ENCODE results near the gene CLUH. TPM values are rescaled to one million over a fixed set of nuclear protein-coding genes. Genes with fewer than 3 reads are reported as not detected.

Gene CLUH
- polyA plus RNA-seq, 1 experiment = 7.1 TPM

DNA sequence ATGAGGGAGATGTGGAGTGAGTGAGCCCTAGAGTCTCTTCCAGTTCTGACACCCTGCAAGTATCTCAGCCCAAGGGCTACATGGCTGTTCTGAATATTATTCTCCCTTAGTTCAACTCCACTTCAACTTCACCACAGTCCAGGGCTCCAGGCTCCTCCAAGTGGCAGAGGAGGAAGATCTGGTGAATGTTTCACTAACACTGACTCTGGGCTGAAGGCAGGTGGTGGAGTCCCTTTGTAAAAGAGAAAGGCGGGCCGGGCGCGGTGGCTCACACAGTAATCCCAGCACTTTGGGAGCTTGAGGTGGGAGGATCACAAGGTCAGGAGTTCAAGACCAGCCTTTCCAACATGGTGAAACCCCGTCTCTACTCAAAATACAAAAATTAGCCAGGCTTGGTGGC, 24.3 kb upstream of the CLUH start:
- H3K9me3 ChIP-seq (ENCODE audit: control insufficient read depth, insufficient read depth, low read length) = no peaks in the 10 kb centered on the region
- H3K27ac ChIP-seq (ENCODE audit: low read depth, low read length) = no peak overlapping the region
- DNase-seq (ENCODE audit: low read depth, low spot score) = no peak
- TF ChIP-seq CTCF (IDR thresholded peaks at IDR 0.05; ENCODE audit: low read depth, low read length) = no peak
- no peak overlapping the region for H3K4me3 ChIP-seq (ENCODE audit: low read depth, low read length)
- CTCF ChIA-PET = no interaction called here
- POLR2A ChIA-PET = no interaction called here
- no peaks in the 10 kb centered on the region for H3K27me3 ChIP-seq (ENCODE audit: control insufficient read depth, insufficient read depth, low read length)

- no peak for DNase-seq (ENCODE audit: low read depth, low spot score)
- no peak overlapping the region for H3K4me3 ChIP-seq (ENCODE audit: low read depth, low read length)
- CTCF ChIA-PET = no interaction called here
- H3K9me3 ChIP-seq (ENCODE audit: control insufficient read depth, insufficient read depth, low read length) = no peaks in the 10 kb centered on the region
- POLR2A ChIA-PET = no interaction called here
- H3K27me3 ChIP-seq (ENCODE audit: control insufficient read depth, insufficient read depth, low read length) = peaks cover 5% of the 10 kb centered on the region
- H3K27ac ChIP-seq (ENCODE audit: low read depth, low read length) = no peak overlapping the region
- TF ChIP-seq CTCF (IDR thresholded peaks at IDR 0.05; ENCODE audit: low read depth, low read length) = no peak
Observed at GRCh38 chr17:2734939-2735338, 23.4 kb upstream of the CLUH start.

GRCh38 chr17:2731807-2732206, 20.2 kb upstream of the CLUH start:
- POLR2A ChIA-PET = no interaction called here
- CTCF ChIA-PET = no interaction called here
- H3K4me3 ChIP-seq (ENCODE audit: low read depth, low read length) = no peak overlapping the region
- no peak overlapping the region for H3K27ac ChIP-seq (ENCODE audit: low read depth, low read length)
- H3K27me3 ChIP-seq (ENCODE audit: control insufficient read depth, insufficient read depth, low read length) = peaks cover 6% of the 10 kb centered on the region
- TF ChIP-seq CTCF (IDR thresholded peaks at IDR 0.05; ENCODE audit: low read depth, low read length) = no peak
- no peaks in the 10 kb centered on the region for H3K9me3 ChIP-seq (ENCODE audit: control insufficient read depth, insufficient read depth, low read length)
- no peak for DNase-seq (ENCODE audit: low read depth, low spot score)

- no peak for DNase-seq (ENCODE audit: low read depth, low spot score)
- ChIA-PET POLR2A (no interaction called here), CTCF (interaction anchor here (0.6 kb wide), 2 partner anchors 38 to 316 kb away, joined by 3 to 4 read pairs; no protein-coding TSS in a partner anchor)
- no peak for TF ChIP-seq CTCF (IDR thresholded peaks at IDR 0.05; ENCODE audit: low read depth, low read length)
- no peak overlapping the region for H3K4me3 ChIP-seq (ENCODE audit: low read depth, low read length)
- peaks cover 7% of the 10 kb centered on the region for H3K27me3 ChIP-seq (ENCODE audit: control insufficient read depth, insufficient read depth, low read length)
- H3K9me3 ChIP-seq (ENCODE audit: control insufficient read depth, insufficient read depth, low read length) = no peaks in the 10 kb centered on the region
- H3K27ac ChIP-seq (ENCODE audit: low read depth, low read length) = no peak overlapping the region
Observed at GRCh38 chr17:2730764-2731353, 19.3 kb upstream of the CLUH start.

GRCh38 chr17:2724784-2725164, 13.2 kb upstream of the CLUH start:
- ChIA-PET CTCF (no interaction called here), POLR2A (interaction anchor here (0.6 kb wide), 1 partner anchor 60 kb away, joined by 3 read pairs; no protein-coding TSS in a partner anchor)
- no peaks in the 10 kb centered on the region; the same call in 1 of the 2 replicates for H3K9me3 ChIP-seq (ENCODE audit: control insufficient read depth, insufficient read depth, low read length)
- H3K4me3 ChIP-seq (ENCODE audit: low read depth, low read length) = no peak overlapping the region
- DNase-seq (ENCODE audit: low read depth, low spot score) = no peak
- peaks cover 39% of the 10 kb centered on the region for H3K27me3 ChIP-seq (ENCODE audit: control insufficient read depth, insufficient read depth, low read length)
- no peak overlapping the region for H3K27ac ChIP-seq (ENCODE audit: low read depth, low read length)
- no peak for TF ChIP-seq CTCF (IDR thresholded peaks at IDR 0.05; ENCODE audit: low read depth, low read length)
